ENCODE results near the gene ICE2. TPM values are rescaled to one million over a fixed set of nuclear protein-coding genes. Genes with fewer than 3 reads are reported as not detected.

ICE2 gene
- total RNA-seq, 4 donors from 2014 or later, result 22.2 to 36.4 (median 26.2) TPM

DNA sequence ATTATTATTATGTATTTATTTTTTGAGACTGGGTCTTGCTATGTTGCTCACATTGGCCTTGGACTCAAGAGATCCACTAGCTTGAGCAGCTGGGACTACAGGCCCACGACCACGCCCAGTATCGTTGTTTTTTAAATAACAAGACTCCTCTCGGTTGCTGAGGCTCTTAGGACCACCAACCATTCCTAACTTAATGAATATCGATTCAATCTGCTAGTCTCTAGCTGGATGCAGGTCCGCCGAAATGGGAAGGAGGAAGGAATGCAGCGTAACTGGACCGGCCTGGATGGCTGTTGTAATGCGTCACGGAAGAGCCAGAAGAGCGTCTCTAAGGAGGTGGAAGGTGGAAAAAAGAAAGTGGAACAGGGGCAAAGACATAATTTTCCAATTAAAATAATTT is 82.8 kb downstream of the ICE2 start:
- no peak for ATAC-seq (ENCODE audit: low FRiP score)
- no peak for DNase-seq (ENCODE audit: low spot score)
- TF ChIP-seq, protein P1, sequence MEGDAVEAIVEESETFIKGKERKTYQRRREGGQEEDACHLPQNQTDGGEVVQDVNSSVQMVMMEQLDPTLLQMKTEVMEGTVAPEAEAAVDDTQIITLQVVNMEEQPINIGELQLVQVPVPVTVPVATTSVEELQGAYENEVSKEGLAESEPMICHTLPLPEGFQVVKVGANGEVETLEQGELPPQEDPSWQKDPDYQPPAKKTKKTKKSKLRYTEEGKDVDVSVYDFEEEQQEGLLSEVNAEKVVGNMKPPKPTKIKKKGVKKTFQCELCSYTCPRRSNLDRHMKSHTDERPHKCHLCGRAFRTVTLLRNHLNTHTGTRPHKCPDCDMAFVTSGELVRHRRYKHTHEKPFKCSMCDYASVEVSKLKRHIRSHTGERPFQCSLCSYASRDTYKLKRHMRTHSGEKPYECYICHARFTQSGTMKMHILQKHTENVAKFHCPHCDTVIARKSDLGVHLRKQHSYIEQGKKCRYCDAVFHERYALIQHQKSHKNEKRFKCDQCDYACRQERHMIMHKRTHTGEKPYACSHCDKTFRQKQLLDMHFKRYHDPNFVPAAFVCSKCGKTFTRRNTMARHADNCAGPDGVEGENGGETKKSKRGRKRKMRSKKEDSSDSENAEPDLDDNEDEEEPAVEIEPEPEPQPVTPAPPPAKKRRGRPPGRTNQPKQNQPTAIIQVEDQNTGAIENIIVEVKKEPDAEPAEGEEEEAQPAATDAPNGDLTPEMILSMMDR (IDR thresholded peaks at IDR 0.05), result no peak

DNA sequence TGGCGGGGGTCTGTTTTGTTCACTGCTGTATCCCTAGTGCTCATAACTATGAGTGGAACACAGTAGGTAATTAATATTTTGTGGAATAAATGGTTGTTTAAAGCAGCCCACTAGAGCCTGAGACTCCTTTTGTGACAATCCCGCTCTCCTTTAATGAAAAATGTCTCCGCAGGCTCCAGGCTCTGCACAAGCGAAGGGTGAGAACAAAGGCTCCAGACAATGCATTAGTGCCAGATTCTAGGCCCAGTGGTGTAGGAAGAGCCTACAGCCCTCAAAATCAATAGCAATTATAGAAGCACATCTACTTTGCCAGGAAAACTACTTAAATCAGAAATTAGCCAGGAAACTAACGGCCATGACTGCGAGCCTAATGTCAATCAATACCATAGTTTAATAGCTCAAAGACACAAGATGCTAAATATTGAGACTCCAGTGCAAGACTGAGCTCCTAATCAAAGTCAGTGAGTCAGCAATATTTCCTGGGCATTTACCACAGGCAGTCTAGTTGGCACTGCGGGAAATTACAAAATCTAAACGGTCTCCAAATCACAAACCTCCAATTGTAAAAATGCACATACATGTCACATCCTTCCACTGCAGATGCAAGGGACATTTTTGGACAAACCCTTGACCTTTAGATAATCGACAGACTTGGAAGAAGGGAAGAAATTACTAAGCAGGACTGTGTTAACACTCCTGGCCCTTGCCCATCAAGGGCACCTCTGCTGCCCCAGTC is 83.5 kb downstream of the ICE2 start:
- TF ChIP-seq, protein P1 (IDR thresholded peaks at IDR 0.05), result no peak
- no peak for DNase-seq (ENCODE audit: low spot score)
- no peak for ATAC-seq (ENCODE audit: low FRiP score)

DNA sequence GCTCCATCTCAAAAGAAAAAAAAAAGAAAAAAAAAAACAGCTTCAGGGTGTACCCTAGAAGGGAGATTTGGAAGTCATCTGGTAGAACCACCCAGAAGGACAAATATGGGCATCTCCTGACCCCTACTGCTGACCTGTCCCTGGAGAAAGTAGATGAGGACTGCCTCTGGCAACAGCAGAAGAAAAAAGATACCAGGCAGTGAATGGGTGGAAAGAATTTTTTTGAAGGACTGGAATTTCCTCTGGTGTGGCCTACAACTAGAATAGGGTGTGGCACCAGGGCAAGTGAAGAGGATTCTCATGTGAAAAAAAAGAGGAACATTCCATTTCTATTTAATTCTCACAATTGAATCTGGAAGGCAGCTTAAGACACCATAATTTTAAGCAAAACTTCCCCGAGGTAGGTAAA is 84.2 kb downstream of the ICE2 start:
- TF ChIP-seq, protein P1 (IDR thresholded peaks at IDR 0.05), result no peak
- ATAC-seq (ENCODE audit: low FRiP score) (no peak), DNase-seq (ENCODE audit: low spot score) (no peak)

DNA sequence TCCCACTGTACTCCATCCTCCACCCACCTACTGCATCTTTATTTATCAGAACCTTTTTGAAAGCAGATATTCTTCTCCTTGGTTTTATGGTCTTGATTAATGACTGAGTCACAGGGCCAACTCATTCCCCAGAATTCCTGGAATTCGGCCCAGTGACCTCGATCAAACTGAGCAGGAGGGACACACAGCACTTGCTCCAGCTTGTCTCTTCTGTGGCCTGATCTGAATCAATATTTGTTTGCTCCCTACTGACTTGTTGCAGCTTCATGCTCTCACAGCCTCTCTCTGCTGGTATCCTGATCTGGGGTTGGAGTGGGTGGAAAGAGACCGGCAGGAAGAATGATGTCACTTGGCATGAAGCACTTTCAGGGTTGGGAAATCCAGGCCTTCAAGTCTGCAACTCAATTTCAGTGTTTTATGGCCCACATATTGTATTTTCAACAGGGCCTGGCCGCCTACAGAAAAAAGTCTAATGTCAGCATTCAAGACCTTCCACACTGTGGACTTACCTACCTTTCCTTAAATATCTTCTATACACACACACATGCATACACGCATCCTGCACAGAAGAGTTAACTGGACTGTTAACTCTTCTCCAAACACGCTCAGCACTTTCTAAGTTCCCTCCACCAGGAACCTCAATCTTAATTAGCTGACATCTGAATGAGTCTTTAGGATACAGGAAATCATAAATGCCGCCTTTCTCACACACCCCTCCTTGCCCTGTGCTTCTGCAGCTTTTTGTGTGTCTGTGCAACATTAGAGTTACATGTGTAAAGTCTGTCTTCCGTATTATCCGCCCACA is 85.8 kb downstream of the ICE2 start:
- DNase-seq (ENCODE audit: low spot score) (no peak), ATAC-seq (ENCODE audit: low FRiP score) (peak; percentile 31)
- TF ChIP-seq, protein P1 (IDR thresholded peaks at IDR 0.05), result no peak

DNA sequence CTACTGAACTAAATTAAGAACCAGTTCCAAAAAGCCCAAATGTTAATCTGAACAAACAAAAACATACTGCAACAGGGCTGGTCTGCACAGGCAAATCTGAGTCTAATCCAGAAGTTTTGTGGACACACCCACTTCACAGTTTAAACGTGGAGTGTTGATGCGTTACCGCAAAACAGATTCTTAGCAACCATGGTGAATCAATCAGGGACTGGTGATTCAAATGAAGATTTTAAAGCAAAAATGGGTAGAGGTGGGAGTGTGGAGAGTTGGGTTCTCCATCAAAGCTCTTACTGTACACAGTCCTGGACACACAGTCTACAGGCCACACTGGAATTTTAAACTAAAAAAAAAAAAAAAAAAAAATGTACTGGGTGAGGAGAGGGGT is 86.3 kb downstream of the ICE2 start:
- ATAC-seq (ENCODE audit: low FRiP score), result peak; percentile 38
- DNase-seq (ENCODE audit: low spot score), result no peak
- TF ChIP-seq, protein P1 (IDR thresholded peaks at IDR 0.05), result no peak

DNA sequence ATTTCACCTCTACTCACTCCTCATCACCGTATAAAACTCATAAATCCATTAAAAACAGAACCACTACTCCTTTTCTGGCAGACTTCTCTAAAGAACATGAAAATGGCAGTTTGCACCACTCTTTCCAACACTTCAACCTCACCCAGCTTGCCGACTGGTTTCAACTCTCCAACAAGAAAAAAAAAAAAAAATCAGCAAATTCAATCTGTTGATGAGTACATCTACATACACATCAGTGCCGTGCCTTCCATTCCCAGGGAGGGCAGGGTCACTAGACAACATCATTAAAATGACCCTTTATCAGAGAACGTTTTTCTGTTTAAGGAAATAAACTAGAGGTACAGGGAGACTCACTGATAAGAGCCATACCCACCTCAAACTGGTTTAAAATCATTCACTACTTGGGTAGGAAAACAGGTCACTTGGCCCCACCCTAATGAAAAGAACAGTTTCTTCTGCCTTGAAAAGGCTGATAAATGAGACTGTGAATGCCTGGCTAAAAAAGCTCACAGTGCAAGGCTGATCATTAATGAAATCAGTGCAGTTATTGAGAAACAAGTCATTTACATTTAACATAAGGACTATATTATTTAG is 87.1 kb downstream of the ICE2 start:
- ATAC-seq (ENCODE audit: low FRiP score) (no peak), DNase-seq (ENCODE audit: low spot score) (no peak)
- TF ChIP-seq, protein P1 (IDR thresholded peaks at IDR 0.05), result no peak
